SK-N-SH (cell line): ENCODE measurements around the gene SNW1. TPM values are rescaled to one million over a fixed set of nuclear protein-coding genes. Genes with fewer than 3 reads are reported as not detected.

Experiments
- CTCF ChIA-PET: fragments of 300-600, 350-600 bp; formaldehyde crosslinking; extraction: SDS; loops from one replicate; lab custom pipeline; 2021; lab: Yijun Ruan, JAX
- POLR2A ChIA-PET: fragments of 350-600 bp; sonication (Branson Sonifier 250); formaldehyde crosslinking; extraction: SDS; loops from one replicate; lab custom pipeline; 2020; ENCODE audit warnings: antibody characterized with exemption, inconsistent platforms; lab: Yijun Ruan, JAX
- DNase-seq: peaks from one replicate; pipeline ENCODE4 v3.0.0; 2012
- H2AFZ ChIP-seq: fragments of 200-600 bp; sonication (generic); 2 replicates; pipeline ENCODE4 v1.8.1; 2016; ENCODE audit warnings: antibody characterized with exemption, mild to moderate bottlenecking, low read depth
- H3F3A ChIP-seq: fragments of 200-600 bp; sonication (generic); replicated peaks from 2 replicates; pipeline ENCODE3; 2016; ENCODE audit warnings: antibody characterized with exemption, mild to moderate bottlenecking; ENCODE audit not compliant: insufficient read depth
- H3K27ac ChIP-seq, 2 experiments: fragments of 200-500 bp in 1 of 2; fragments of 200-600 bp in 1 of 2; sonication (Bioruptor generic) in 1 of 2; sonication (generic), shearing (Covaris generic) in 1 of 2; 2 replicates each; pipeline versions ENCODE4 v1.5.1 to v1.6.1; 2014 to 2016; ENCODE audit warnings: low read depth in 2 of 2, inconsistent platforms in 1 of 2, low read length in 1 of 2, mild to moderate bottlenecking in 1 of 2, mixed read lengths in 1 of 2
- H3K27me3 ChIP-seq: fragments of 200-600 bp; sonication (generic), shearing (Covaris generic); 2 replicates; pipeline ENCODE4 v1.6.1; 2016; ENCODE audit warnings: mixed run types; ENCODE audit not compliant: insufficient read depth
- H3K36me3 ChIP-seq, 2 experiments: fragments of 200-500 bp in 1 of 2; fragments of 200-600 bp in 1 of 2; sonication (Bioruptor generic) in 1 of 2; sonication (generic) in 1 of 2; replicated peaks in 1 of 2; 2 replicates each; pipeline versions ENCODE3 to v1.5.1; 2014 to 2016; ENCODE audit warnings: low read length in 1 of 2, mild to moderate bottlenecking in 1 of 2; ENCODE audit not compliant: insufficient read depth in 2 of 2, control insufficient read depth in 1 of 2
- H3K4me1 ChIP-seq, 2 experiments: fragments of 200-500 bp in 1 of 2; fragments of 200-600 bp in 1 of 2; sonication (Bioruptor generic) in 1 of 2; sonication (generic), shearing (Covaris generic) in 1 of 2; 2 replicates each; pipeline versions ENCODE4 v1.5.1 to v1.6.1; 2014 to 2016; ENCODE audit warnings: low read depth in 1 of 2, low read length in 1 of 2, mixed run types in 1 of 2; ENCODE audit not compliant: insufficient read depth in 2 of 2, control insufficient read depth in 1 of 2
- H3K4me2 ChIP-seq: fragments of 200-600 bp; sonication (generic), shearing (Covaris generic); 2 replicates; pipeline ENCODE4 v1.6.1; 2017; ENCODE audit warnings: mixed run types
- H3K4me3 ChIP-seq, 2 experiments: fragments of 200-500 bp in 1 of 2; fragments of 200-600 bp in 1 of 2; sonication (Bioruptor generic) in 1 of 2; sonication (generic), shearing (Covaris generic) in 1 of 2; 2 replicates each; pipeline versions ENCODE4 v1.5.1 to v1.8.1; 2014 to 2016; ENCODE audit warnings: low read depth in 2 of 2, inconsistent platforms in 1 of 2, low read length in 1 of 2, mild to moderate bottlenecking in 1 of 2, mixed read lengths in 1 of 2, moderate library complexity in 1 of 2
- H3K79me2 ChIP-seq: fragments of 200-600 bp; sonication (generic); 2 replicates; pipeline ENCODE4 v1.8.1; 2017; ENCODE audit warnings: mild to moderate bottlenecking; ENCODE audit not compliant: insufficient read depth
- H3K9ac ChIP-seq: fragments of 200-600 bp; sonication (generic); 2 replicates; pipeline ENCODE4 v1.6.1; 2017; ENCODE audit warnings: mixed run types
- H3K9me2 ChIP-seq: fragments of 200-600 bp; sonication (generic); 2 replicates; pipeline ENCODE4 v1.6.1; 2017; ENCODE audit warnings: mixed run types
- H3K9me3 ChIP-seq: fragments of 200-600 bp; sonication (generic); 2 replicates; pipeline ENCODE4 v1.6.1; 2017; ENCODE audit warnings: mixed run types, mild to moderate bottlenecking, moderate library complexity
- H4K20me1 ChIP-seq: fragments of 200-600 bp; sonication (generic); 2 replicates; pipeline ENCODE4 v1.6.1; 2017; ENCODE audit warnings: mild to moderate bottlenecking, mixed run types; ENCODE audit not compliant: insufficient read depth
- CHD2 ChIP-seq: fragments of 150-350 bp; IDR thresholded peaks from 2 replicates; pipeline ENCODE4 v1.6.1; 2018; ENCODE audit warnings: low read length; ENCODE audit not compliant: partially characterized antibody
- ELF1 ChIP-seq: IDR thresholded peaks from 2 replicates; pipeline ENCODE4 v1.4.0; 2012
- FOSL2 ChIP-seq: IDR thresholded peaks from 2 replicates; pipeline ENCODE4 v1.4.0; 2012; ENCODE audit warnings: low read depth, mild to moderate bottlenecking, moderate library complexity, borderline replicate concordance
- GATA2 ChIP-seq: sonication (generic); formaldehyde crosslinking; IDR thresholded peaks from 2 replicates; pipeline ENCODE4 v1.5.0; 2020; ENCODE audit warnings: mild to moderate bottlenecking, missing genetic modification reagents
- IRF3 ChIP-seq: fragments of 150-350 bp; IDR thresholded peaks from 2 replicates; pipeline ENCODE4 v1.6.1; 2016; ENCODE audit warnings: mild to moderate bottlenecking, low read depth, low read length
- NFIC ChIP-seq: IDR thresholded peaks from 2 replicates; pipeline ENCODE4 v1.4.0; 2012; ENCODE audit warnings: borderline replicate concordance
- NRF1 ChIP-seq: IDR thresholded peaks from 2 replicates; pipeline ENCODE4 v1.6.1; 2012; ENCODE audit warnings: low read depth, mild to moderate bottlenecking, low read length
- POLR2AphosphoS5 ChIP-seq: IDR thresholded peaks from 2 replicates; pipeline ENCODE4 v1.6.1; 2012; ENCODE audit warnings: low read depth, low read length
- RAD21 ChIP-seq: IDR thresholded peaks from 2 replicates; pipeline ENCODE4 v1.6.1; 2012; ENCODE audit warnings: mild to moderate bottlenecking, low read length
- REST ChIP-seq: IDR thresholded peaks from 2 replicates; pipeline ENCODE4 v1.6.1; 2012; ENCODE audit warnings: mild to moderate bottlenecking, low read depth, low read length, moderate library complexity
- RFX5 ChIP-seq: IDR thresholded peaks from 2 replicates; pipeline ENCODE4 v1.6.1; 2012; ENCODE audit warnings: mild to moderate bottlenecking, improper control_type of control experiment, low read length
- RXRA ChIP-seq: IDR thresholded peaks from 2 replicates; pipeline ENCODE4 v1.4.0; 2012; ENCODE audit warnings: low read depth, mild to moderate bottlenecking, borderline replicate concordance
- SMC3 ChIP-seq: IDR thresholded peaks from 2 replicates; pipeline ENCODE4 v1.6.1; 2012; ENCODE audit warnings: low read depth, low read length, improper control_type of control experiment
- TCF12 ChIP-seq: IDR thresholded peaks from 2 replicates; pipeline ENCODE4 v1.4.0; 2012
- USF1 ChIP-seq: IDR thresholded peaks from 2 replicates; pipeline ENCODE4 v1.4.0; 2012; ENCODE audit warnings: low read depth, borderline replicate concordance
- USF2 ChIP-seq: fragments of 150-350 bp; IDR thresholded peaks from 2 replicates; pipeline ENCODE4 v1.6.1; 2017; ENCODE audit warnings: antibody characterized with exemption, low read length, low read depth, borderline replicate concordance
- ZBTB33 ChIP-seq: IDR thresholded peaks from 2 replicates; pipeline ENCODE4 v1.4.0; 2012; ENCODE audit warnings: low read depth, borderline replicate concordance
- WGBS: methylation state at CpG from one replicate; pipeline ENCODE4 v1.1.6; 2017; ENCODE audit warnings: low lambda C conversion rate; 5-methylcytosine and 5-hydroxymethylcytosine counted together
- polyA plus RNA-seq, 3 experiments: library from polyadenylated mRNA; depleted of rRNA; stranded (reverse); fragments of >200 nt; gene quantifications; 2 replicates each; pipeline ENCODE4 v1.2.3, GENCODE V29; 2012

SNW1 gene
- polyA plus RNA-seq, 1 of the 3 experiments (the other 2 are of a cell fraction): 30.2 TPM

GRCh38 chr14:77763316-77763715 lies 2.4 kb upstream of the SNW1 start:
- 38% methylated on average over 1 of the region's 1 CpG for WGBS
- Histone ChIP-seq H3K36me3 (peaks cover 5 to 8% of the 10 kb centered on the region in 2 experiments), H2AFZ (no peak overlapping the region), H4K20me1 (peaks cover 19% of the 10 kb centered on the region), H3K4me2 (no peak overlapping the region), H3F3A (no peaks in the 10 kb centered on the region), H3K4me1 (peaks cover 0 to 10% of the 10 kb centered on the region in 2 experiments; a peak in 3 of 4 replicates), H3K4me3 (no peak overlapping the region), H3K9ac (no peak overlapping the region), H3K79me2 (peaks cover 26% of the 10 kb centered on the region), H3K9me2 (no peaks in the 10 kb centered on the region), H3K27me3 (no peaks in the 10 kb centered on the region), H3K27ac (no peak overlapping the region), H3K9me3 (no peaks in the 10 kb centered on the region)
- no peak for TF ChIP-seq GATA2 (CRISPR knock-in tag)
- TF ChIP-seq RFX5: no peak
- TF ChIP-seq RXRA: no peak
- no peak for TF ChIP-seq USF1
- no peak for TF ChIP-seq USF2
- TF ChIP-seq IRF3: no peak
- no peak for TF ChIP-seq NFIC
- no peak for TF ChIP-seq NRF1
- TF ChIP-seq REST: no peak
- TF ChIP-seq CHD2: no peak
- no peak for TF ChIP-seq ELF1
- TF ChIP-seq RAD21: no peak
- TF ChIP-seq TCF12: no peak
- TF ChIP-seq ZBTB33: no peak
- TF ChIP-seq FOSL2: no peak
- TF ChIP-seq POLR2AphosphoS5: no peak
- no peak for TF ChIP-seq SMC3
- ChIA-PET POLR2A (no interaction called here), CTCF (no interaction called here)
- no peak for DNase-seq
